ENCODE measurements around the gene NEK4.

- no peak for TF ChIP-seq CTCF (IDR thresholded peaks at IDR 0.05 in 2 of 3, conservative IDR thresholded peaks at IDR 0.05 in 1 of 3; ENCODE audit: borderline replicate concordance in 1 of 3, insufficient read depth in 1 of 3, low read depth in 2 of 3, low read length in 2 of 3)
- no peak for TF ChIP-seq POLR2A (IDR thresholded peaks at IDR 0.05; ENCODE audit: borderline replicate concordance, extremely low read depth, insufficient read depth, insufficient read length)
- no peak for TF ChIP-seq CEBPB (IDR thresholded peaks at IDR 0.05; ENCODE audit: low read depth)
- no peak for TF ChIP-seq MAX (IDR thresholded peaks at IDR 0.05)
- no peak for TF ChIP-seq YY1 (IDR thresholded peaks at IDR 0.05; ENCODE audit: extremely low read depth, insufficient replicate concordance, low read depth, low read length)
These were observed 14.6 kb downstream of the NEK4 start for GRCh38 chr3:52756141-52756540.
